HFF-Myc (cell line): ENCODE results near the gene CACNA2D4.

Experiments
- DNase-seq: peaks from one replicate; pipeline ENCODE4 v3.0.0-alpha.2; 2011; ENCODE audit warnings: low read depth; ENCODE audit errors: extremely low read depth
- H3K4me3 ChIP-seq: replicated peaks from 2 replicates; pipeline ENCODE4 v1.5.1; 2011; ENCODE audit warnings: low read depth, mild to moderate bottlenecking, control low read depth, low read length
- CTCF ChIP-seq: IDR thresholded peaks from 2 replicates; pipeline ENCODE4 v1.5.1; 2012; ENCODE audit warnings: mild to moderate bottlenecking, low read depth, low read length, control low read depth; ENCODE audit errors: missing control alignments

Gene CACNA2D4

GRCh38 chr12:1744932-1745331 lies 173.5 kb downstream of the CACNA2D4 start:
- no peak overlapping the region for H3K4me3 ChIP-seq
- DNase-seq, result no peak
- no peak for TF ChIP-seq CTCF
